ENCODE data around the gene HECW1.

HECW1 gene

DNA sequence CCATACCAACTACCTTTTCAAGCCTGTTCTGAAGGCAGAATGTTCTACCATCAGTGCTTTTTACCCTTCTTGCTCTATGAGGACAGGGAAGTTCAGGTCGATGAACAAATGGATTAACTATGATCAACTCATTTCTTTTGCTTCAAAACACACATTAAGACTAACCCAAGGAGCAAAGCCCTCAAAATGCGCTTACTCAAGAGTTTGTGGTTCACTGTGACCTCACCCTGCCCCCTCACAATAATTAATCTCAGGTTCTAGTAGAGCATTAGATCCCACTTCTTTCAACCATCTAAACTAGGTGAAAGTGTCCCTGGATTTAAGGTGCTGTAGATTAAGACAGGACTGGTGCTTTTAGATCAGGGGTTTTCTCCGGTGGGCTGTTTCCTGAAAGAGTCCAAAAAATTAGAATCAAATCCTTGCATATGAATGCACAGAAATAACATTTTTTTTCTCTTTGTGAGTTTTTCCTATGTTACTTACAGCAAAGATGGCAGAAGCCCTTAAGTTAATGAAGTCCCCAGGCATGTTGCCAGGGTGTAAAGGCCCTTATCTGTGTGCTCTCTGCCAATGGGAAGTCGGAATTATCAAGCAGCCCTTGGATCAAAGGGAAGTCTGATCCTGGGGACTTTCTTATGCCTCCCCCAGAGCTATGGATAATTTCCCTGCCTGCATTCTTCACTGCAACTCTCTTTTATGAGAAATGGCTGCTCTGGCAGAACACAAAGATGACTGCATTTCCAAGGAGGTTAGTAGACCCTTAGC is 264.9 kb downstream of the HECW1 start:
- DNase-seq (ENCODE audit: low spot score), result no peak

DNA sequence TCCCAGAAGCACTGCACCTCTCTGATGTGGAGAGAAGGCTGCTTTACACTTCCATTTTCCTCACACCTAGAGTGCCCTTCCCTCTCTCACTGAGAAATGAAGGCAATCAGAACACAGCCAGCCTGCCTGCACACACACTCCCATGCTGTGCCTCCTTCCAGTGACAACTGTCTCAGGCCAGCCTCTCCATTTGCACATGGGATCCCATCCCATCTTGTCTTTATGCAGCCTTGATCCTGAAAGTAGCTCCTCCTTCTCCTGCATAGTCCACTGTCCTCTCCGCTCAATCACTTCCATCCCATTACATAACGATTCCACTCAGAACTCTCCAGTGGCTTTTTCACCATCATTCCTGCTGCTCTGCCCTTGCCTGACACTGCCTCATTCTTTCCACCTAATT is 266.8 kb downstream of the HECW1 start:
- DNase-seq (ENCODE audit: low spot score), result no peak

DNA sequence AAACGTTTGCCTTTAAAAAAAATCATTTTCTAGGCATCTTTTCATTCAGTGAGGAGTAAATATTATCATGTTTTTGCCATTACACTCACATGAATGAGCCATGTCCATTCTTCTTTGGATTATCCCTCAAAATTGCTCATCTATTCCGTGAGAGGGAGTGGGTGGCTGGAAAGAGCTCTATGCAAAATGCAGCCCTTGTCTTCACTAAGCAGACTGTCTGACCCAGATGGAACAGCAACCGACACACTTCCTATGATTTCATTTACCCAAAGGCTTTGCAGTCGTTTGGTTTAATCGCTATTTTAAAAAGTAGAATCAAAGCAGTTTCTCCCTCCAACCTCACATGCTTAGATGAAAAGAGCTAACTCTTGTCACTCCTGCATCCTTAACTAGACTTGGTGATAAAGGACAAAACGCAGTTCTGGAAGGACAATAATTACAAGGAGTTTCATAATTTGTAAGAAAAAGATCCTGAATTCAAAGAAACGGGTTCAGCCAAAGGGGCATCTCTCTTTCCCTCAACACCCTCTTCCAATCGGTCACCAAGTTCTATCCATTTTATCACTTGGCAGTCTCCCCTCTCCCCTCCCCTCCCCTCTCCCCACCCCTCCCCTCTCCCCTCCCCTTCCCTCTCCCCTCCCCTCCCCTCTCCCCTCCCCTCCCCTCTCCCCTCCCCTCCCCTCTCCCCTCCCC is 272.3 kb downstream of the HECW1 start:
- DNase-seq (ENCODE audit: low spot score), result no peak

DNA sequence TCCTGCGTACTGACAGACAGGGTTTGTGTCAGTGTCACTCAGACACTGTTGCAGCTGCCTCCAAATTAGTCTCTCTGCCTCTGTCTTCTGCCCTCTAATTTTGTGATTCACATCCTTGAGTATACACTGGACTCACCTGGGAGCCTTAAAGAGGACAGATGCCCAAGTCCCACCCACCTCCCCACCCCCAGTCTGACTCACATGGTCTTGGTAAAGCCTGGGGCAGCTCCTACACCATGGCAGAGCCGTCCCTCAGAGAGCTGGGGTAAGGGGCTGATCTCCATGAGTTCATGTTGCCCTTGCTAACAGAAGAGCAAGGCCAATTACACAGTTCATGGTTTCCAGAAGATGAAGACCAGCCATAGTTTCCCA is 272.8 kb downstream of the HECW1 start:
- DNase-seq (ENCODE audit: low spot score), result no peak

DNA sequence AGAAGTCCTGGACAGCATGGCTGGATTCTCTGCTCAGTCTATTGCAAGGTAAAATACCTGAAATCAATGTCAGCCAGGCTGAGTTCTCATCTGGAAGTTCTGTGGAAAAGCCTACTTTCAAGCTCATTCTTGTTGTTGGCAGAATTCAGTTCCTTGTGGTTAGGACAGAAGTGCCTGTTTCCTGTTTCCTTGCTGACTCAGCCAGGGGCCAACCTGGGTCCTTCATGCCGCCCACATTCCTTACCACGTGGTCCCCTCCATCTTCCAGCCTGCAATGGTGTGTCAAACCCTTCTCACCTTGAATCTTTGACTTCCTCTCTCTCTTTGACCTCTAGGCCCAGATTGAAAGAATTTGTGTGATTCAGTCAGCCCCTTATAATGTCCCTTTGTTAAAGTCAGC is 273.4 kb downstream of the HECW1 start:
- DNase-seq (ENCODE audit: low spot score), result no peak

DNA sequence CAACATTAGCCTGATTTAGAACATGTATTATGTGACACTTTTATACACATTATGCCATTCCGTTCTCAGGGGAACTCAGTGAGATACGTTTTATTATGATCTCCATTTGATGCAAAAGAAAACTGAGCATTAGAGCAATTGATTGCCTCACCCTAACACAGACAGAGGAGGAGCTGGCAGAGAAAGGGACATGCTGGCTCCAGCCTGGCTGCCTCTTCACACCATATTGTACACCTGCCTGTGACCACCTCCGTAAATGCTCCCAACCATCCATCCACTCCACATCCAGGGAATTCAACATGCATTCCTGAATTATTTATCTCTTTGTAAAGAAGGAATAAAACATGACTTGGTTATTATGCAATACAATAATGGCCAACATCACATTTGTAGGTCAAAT is 275.5 kb downstream of the HECW1 start:
- no peak for DNase-seq (ENCODE audit: low spot score)

DNA sequence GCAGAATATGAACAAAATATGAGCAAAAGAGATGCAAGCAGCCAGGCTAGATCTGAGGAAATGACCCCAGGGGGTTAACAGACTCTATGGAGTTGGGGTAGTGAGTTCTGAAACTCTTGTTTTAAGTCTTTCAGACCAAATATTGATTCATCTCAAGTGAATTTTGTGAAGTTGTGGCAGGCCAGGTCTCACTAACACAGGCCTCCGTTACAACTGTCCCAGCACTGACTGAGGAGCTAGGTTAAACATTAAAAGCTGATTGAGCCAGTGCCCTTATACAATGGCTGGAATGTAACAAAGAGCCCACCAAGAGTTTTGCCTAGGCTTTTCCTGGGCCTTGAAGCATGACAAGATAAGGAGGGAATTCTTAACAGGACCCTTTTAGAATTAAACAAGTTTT is 278.1 kb downstream of the HECW1 start:
- DNase-seq (ENCODE audit: low spot score), result no peak

DNA sequence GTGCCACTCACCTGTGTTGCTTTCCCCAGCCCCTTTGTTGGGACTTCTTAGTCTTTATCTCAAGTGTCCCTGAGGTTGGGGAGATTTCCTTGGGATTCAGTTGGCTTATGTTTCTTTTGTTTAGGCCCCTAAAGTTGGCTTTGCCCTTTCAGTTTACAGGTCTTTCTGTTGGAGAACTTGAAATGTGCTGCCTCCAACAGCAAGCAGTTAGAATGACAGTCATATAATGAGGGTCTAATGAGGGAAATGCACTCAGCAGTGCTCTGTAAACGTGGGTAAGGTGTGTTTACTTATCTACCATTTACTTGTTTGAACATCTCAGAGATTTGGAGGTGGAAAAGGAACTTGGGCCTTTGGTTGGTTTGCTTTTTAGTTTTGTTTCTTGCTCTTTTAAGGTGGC is 279.1 kb downstream of the HECW1 start:
- no peak for DNase-seq (ENCODE audit: low spot score)

DNA sequence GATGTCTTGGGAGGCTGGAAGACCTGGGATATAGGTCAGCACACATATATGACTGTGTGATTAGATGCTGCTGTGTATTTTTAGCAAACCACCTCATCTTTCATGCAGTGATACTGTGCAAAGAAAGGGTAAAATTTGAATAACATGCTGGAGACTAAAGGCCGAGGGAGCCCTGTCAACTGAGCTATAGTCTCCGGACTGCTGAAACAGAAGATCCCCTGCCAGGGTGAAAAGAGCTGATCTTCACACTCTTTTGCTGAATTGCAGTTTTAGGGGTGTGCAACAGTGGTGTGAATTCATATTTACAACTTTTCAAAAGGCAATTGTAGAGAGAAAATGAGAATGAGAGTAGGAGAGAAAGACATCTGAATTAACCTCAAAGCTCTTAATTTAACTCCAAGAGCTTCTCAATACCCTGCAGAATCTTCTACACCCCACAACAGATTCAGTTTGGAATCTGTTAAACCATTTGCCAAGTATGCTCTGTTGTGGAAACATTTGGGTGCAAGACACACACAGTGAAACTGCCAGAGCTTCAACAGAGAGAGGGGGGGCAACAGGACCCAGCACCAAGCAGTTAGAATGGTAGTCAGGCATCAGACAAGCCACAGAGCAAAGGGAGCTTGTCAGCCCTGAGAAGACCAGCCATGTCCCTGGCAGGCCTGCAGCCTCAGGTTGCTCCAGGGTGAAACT is 280.3 kb downstream of the HECW1 start:
- DNase-seq (ENCODE audit: low spot score), result no peak

DNA sequence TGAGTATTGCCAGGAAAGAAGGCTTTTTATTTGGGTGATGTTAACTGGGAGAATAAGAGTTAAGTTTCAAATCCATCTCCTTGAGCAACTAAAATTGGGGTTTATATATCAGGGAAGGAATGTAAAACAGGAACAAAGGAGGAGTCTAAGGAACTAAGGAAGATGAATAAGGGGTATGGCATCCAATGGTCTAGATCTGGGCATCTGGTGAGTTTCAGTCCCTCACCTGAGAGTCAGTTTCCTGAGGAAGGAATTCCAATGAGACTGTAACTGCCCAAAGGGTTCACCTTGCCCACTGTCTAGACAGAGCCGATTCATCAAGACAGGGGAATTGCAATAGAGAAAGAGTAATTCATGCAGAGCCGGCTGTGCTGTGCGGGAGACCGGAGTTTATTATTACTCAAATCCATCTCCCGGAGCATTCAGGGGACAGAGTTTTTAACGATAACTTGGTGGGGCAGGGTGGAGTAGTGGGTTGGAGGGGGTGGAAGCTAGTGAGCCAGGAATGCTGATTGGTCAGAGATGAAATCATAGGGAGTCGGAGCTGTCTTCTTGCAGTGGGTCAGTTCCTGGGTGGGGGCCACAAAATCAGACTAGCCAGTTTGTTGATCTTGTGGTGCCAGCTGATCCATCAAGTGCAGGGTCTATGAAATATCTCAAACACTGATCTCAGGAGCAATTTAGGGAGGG is 282.1 kb downstream of the HECW1 start:
- DNase-seq (ENCODE audit: low spot score), result no peak

DNA sequence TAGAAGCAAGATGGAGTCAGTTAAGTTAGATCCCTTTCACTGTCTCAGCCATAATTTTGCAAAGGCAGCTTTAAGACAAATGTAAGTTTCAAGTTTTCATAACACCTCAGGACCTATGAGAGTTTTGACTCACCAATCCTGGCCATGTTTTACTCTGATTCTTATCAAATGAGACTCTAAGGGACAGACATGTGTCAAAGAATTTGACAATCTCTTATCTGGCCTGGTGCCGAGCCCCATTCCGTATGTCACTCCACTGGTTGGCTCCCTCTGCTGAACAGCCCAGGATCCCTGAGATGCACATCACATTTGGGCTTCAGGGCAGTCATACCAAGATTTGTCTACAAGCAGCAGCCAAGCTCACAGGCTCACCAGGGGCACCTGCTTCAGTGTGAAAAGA is 282.9 kb downstream of the HECW1 start:
- no peak for DNase-seq (ENCODE audit: low spot score)

DNA sequence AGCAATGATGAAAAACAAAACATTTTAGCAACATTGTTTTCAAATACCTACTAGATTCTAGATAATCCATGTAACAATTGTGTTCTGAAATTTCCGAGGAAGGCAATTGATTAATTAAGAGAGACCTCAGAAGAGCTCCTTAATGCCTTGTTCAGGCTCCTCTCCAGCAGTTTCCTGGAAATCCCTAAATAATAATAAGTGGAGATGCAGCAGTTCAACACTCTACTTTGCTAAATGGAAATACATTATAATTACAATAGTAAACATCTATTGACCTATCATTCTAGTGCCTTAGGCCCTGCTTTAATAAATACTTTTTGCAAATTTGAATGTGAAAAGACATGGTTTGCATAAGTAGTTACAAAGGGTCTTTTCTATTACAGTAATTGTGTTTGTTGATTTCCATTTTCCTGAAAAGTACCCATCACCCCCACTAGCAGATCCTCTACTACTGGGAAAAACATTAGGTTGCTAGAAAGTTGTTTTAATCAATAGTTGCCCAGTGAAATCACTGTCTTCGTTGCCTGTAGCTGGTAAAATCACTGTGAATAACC is 283.8 kb downstream of the HECW1 start:
- DNase-seq (ENCODE audit: low spot score), result no peak

DNA sequence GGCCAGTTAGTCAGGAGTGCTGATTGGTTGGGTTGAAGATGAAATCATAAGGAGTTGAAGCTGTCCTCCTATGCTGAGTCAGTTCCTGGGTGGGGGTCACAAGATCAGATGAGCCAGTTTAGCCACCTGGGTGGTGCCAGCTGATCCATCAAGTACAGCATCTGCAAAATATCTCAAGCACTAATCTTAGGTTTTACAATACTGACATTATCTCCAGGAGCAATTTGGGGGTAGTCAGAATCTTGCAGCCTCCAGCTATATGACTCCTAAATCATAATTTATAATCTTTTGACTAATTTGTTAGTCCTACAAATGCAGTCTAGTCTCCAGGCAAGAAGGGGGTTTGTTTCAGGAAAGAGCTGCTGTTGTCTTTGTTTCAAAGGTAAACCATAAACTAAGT is 286.4 kb downstream of the HECW1 start:
- DNase-seq (ENCODE audit: low spot score), result no peak

DNA sequence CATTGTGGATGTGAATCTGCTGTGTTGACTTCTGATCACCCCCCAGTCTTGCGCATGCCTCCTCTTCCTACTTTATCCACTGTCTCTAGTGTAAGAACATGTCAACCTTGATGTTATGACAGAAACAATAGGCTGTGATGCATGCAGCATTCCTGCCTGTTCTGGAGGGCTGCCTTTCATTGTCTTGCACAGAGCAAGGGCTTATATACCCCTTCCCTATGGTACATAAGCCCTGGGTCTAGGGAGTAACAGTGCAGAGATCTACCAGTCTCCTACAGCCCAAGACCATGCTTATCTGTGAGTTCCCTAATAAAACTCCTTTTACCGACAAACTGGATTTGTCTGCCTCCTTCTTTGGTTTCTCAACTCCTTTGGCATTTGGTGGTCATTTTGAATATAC is 293.5 kb downstream of the HECW1 start:
- DNase-seq (ENCODE audit: low spot score), result no peak

DNA sequence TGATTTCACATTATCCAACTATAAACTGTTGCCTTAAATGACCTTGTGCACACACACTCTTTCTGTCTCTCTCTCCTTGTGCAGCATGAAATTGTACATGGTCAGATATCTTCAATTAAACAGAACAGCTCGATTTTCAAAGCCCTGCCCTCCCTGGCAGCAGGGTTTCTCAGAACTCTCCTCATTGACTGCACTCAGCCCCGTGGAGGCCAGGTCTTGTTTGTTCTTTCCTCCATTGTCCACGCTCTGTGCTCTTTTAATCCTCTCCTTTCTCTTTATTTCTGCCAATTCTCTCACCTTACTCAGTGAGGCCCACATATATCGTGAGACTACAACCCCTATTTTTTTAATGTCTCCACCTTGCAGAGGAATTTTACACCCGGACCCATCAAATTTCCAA is 294.5 kb downstream of the HECW1 start:
- no peak for DNase-seq (ENCODE audit: low spot score)

DNA sequence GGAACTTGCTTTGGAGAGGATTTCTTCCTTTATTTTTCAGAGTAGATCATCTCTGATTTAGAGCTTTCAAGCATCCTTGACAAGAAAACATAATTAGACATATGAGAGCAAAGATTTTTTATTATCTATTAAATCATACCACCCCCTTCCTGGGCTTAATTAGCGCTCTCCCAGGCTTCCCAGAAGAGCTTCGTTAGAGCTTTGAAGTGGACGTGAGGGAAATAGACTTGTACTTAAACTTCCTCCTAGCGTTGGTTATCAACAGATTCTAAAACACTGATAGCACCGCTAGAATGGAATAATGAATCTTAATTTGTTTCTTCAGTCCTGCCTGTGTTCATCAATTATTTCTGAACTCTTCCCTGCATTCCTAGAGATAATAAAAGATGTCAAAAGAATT is 296.5 kb downstream of the HECW1 start:
- no peak for DNase-seq (ENCODE audit: low spot score)

DNA sequence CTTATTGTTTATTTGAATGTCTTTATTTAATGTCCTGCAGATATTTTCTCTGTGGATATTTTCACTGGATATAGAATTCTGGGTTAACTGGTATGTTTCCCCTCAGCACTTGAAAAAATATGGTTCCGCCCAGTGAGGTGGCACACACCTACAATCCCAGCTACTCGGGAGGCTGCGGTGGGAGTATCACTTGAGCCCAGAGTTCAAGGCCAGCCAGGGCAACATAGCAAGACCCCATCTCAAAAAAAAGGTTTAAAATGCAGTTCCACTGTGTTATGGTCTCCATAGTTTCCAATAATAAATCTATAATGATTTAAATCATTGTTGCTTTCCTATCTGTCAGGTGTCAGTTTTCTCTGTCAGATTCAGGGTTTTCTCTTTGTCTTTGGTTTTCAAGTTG is 305.0 kb downstream of the HECW1 start:
- DNase-seq (ENCODE audit: low spot score), result no peak

DNA sequence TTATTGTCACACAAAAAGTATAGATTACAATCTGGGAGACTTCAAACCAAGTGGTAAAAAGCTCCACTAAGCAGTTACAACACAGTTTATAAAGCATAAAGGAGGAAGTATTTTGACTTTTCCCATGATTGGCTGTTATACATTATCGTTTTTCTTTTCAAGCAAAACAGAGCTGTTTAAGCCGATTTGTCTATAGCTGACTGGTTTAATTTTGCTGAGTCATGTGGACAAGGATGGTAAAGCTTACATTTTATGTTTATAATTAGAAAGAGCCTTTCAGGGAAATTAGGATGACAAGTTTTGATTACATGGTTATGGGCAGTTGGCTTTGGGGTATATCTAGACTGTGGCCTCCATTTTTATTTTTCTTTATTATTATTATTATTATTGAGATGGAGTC is 318.0 kb downstream of the HECW1 start:
- DNase-seq (ENCODE audit: low spot score), result no peak

DNA sequence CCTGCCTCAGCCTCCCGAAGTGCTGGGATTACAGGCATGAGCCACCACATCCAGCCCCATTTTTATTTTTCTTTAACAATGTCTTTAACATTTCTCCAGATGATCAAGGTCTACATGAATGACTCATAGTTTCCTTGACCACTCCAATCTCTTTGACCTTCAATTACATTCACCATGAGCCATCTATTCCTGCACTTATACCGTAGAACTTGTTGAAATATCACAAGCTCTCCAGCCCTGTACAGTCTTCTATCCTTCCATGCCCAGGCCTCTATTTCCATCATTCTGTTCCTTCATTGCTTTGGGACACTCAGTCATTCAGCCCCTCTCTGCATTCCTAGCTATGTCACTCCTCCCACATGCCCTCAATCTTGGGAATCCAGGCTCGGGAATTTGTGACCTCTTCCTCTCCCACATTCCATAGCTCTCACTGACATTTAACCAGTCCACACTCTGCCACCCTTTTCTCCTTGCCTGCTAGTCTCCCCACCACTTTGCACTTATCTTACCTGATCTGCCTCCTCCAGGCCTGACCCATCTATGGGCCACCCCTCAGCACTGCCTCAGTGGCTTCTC is 318.7 kb downstream of the HECW1 start:
- no peak for DNase-seq (ENCODE audit: low spot score)

DNA sequence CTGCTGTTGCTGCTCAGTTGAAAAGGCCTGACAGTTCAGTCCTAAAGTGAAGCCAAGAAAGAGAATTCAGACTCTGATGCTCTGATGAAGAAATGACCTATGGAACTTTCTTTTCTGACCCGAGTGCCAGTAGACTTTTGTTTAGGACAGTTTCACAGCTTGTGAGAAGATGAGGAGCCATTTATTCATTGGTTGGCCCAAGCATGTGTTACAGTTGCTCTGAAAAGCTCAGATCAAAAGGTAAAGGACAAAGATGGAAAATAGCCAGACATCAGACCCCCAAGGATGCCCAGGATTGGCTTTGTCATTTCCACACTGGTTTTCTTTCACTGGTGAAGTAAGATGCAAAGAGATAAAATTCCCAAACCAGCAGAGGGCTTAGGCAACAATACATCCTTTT is 321.2 kb downstream of the HECW1 start:
- no peak for DNase-seq (ENCODE audit: low spot score)

DNA sequence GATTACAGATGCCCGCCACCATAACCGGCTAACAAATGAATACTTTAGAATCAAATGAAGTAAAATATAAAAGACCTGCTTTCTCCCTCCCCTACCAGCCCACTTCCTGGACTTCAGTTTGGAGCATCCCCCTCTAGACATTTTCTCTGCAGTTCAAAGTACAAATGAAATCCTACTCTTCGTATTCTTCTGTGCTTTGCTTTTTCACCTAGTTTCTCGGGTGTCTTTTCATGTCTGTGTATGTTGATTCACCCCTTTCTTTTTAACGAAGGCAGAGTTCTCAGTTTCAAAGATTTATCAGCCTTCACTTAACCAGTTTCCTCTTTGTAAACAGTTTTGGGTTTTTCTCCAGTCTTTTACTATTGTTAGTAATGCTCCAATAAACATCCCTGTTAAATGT is 324.6 kb downstream of the HECW1 start:
- no peak for DNase-seq (ENCODE audit: low spot score)

DNA sequence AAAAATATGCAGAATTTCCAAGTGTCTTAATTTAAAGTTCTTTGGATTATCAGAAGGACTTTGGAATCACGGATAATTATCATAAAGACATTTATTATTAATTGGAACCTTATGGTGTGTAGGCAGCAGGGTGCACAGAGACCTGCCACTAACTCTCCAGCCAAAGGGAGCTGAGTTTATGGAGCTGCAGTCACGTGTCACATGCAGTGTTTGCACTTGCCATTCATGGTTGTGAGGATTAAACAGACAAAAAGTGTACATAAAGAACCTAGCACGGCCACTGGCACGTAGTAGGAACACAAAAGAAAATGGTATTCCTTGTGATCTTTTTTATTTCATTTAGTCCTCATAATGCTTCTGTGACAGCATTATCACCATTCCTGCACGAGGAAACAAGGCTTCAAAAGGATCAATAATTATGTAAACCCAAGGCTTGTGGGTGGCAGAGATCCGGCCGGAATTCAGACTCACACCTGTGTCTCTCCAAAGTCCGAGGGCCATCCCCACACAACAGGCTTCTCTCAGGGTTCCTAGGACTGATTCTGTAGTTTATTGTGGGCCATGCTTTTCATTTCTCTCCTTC is 326.5 kb downstream of the HECW1 start:
- no peak for DNase-seq (ENCODE audit: low spot score)

Data from kidney capillary endothelial cell (primary cell).